Cardiac fibroblast (primary cell): ENCODE measurements around the gene VPS4A.
A peak's percentile ranks its signal among the peaks of the same experiment; 100 is the strongest.
"Not testable (repeated sequence)": the region's sequence is repeated elsewhere in the genome, so short reads cannot be mapped to it uniquely, and the experiment has no call there.

Source experiments
- DNase-seq, 2 donors: peaks; one replicate each; pipeline versions ENCODE4 v3.0.0 to v3.0.0-alpha.2; 2010; ENCODE audit warnings: low read depth in 2 of 2
- H3K4me3 ChIP-seq, 2 donors: replicated peaks in 1 of 2; 1 replicate in 1 of 2; 2 replicates in 1 of 2; pipeline ENCODE4 v1.5.1; 2011; ENCODE audit warnings: low read depth in 2 of 2, low read length in 2 of 2, mild to moderate bottlenecking in 2 of 2, moderate library complexity in 1 of 2
- TF ChIP-seq, protein P1 (sequence below): IDR thresholded peaks from one replicate; pipeline ENCODE4 v1.5.1; 2011; ENCODE audit warnings: low read depth, mild to moderate bottlenecking, low read length, inconsistent platforms

Gene VPS4A

DNA sequence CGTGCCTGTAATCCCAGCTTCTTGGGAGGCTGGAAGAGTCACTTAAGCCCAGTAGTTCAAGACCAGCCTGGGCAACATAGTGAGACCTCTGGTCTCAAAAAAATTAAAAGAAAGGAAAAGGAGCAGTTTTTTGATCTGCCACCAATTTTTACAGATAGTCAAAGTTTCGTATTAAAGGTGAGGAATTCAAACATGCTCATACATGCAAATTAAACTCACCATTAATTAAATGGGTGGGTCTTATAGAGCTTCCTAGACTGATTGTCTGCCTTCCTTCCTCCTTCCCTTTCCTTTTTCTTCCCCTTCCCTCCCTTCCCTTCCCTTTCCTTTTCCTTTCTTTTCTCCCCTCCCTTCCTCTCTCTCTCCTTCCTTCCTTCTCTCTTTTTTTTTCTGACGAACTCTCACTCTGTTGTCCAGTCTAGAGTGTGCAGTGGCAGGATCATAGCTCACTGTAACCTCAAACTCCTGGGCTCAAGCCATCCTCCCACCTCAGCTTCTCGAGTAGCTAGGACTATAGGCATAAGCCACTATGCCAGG lies 36.4 kb upstream of the VPS4A start:
- TF ChIP-seq, protein P1, sequence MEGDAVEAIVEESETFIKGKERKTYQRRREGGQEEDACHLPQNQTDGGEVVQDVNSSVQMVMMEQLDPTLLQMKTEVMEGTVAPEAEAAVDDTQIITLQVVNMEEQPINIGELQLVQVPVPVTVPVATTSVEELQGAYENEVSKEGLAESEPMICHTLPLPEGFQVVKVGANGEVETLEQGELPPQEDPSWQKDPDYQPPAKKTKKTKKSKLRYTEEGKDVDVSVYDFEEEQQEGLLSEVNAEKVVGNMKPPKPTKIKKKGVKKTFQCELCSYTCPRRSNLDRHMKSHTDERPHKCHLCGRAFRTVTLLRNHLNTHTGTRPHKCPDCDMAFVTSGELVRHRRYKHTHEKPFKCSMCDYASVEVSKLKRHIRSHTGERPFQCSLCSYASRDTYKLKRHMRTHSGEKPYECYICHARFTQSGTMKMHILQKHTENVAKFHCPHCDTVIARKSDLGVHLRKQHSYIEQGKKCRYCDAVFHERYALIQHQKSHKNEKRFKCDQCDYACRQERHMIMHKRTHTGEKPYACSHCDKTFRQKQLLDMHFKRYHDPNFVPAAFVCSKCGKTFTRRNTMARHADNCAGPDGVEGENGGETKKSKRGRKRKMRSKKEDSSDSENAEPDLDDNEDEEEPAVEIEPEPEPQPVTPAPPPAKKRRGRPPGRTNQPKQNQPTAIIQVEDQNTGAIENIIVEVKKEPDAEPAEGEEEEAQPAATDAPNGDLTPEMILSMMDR = no peak
- H3K4me3 ChIP-seq = no peak overlapping the region
- no peak for DNase-seq

GRCh38 chr16:69276148-69277115 lies 34.7 kb upstream of the VPS4A start:
- peak; percentile 98 for DNase-seq
- TF ChIP-seq, protein P1 = no peak

DNA sequence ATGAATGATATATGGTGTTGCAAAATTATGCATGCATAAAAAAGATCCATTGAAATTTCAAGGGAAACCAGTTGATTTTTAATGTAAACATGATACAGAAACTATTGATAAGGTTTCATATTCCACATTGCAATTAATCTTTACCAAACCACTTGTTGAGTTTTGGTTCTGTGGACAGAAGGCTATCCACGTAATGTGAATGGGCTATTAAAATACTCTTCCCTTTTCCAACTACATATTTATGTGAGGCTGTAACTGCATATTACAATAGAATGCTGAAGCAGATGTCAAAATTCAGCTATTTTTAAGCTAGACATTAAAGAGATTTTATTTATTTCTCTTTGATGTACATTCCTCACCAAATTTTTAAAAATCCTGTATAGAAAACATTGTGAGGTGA lies 33.7 kb upstream of the VPS4A start:
- no peak for DNase-seq
- H3K4me3 ChIP-seq = no peak overlapping the region
- TF ChIP-seq, protein P1 = no peak

More at GRCh38 chr16:69276148-69277115, 34.7 kb upstream of the VPS4A start:
- no peak overlapping the region for H3K4me3 ChIP-seq

DNA sequence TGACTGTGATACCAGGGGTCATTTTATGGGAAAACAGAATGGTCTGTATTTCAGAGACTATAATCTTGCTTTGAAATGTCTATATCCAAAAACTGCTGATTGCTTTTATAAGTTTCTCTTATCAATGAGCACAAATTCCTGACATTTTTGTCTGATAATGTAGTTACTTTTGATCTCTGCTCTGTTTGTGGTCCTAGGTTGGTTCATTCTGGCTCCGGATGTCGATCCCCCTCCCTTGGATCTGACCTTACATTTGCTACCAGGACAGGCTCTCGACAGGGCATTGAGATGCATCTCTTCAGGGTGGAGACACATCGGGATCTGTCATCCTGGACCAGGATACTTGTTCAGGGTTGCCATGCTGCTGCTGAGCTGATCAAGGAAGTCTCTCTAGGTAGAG lies 27.3 kb upstream of the VPS4A start:
- TF ChIP-seq, protein P1 = no peak
- no peak overlapping the region for H3K4me3 ChIP-seq
- DNase-seq = no peak

- no peak for DNase-seq
- no peak overlapping the region for H3K4me3 ChIP-seq
- TF ChIP-seq, protein P1 = no peak
These were observed 25.9 kb upstream of the VPS4A start for GRCh38 chr16:69285240-69285639.

DNA sequence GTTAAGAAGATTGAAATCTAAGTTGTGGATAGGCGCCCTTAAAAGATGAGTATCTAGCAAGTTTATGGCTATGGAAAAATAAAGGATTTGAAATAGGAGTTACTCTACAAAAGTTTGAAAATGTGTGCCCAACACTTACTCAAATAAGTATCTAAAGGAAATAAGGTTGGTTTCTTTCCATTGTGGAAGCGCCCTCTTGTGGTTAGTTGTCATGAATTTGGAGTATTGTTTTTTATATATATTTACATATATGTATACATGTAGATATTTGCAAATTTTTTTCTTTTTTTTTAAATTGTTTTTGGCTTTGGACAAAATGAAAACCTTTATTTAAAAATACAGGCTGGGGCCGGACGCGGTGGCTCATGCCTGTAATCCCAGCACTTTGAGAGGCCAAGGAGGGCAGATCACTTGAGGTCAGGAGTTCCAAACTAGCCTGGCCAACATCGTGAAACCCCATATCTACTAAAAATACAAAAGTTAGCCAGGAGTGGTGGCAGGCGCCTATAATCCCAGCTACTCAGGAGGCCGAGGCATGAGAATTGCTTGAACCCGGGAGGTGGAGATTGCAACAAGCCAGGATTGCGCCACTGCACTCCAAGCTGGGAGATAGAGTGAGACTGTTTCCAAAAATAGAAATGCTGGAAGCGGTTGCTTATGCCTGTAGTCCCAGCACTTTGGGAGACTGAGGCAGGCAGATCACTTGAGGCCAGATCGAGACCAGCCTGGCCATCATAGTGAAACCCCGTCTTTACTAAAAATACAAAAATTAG lies 24.0 kb upstream of the VPS4A start:
- TF ChIP-seq, protein P1 = peak; percentile 51
- peak; percentile 86 to 88 for DNase-seq
- no peak overlapping the region for H3K4me3 ChIP-seq

- H3K4me3 ChIP-seq, DNase-seq: not testable (repeated sequence)
These were observed 19.5 kb upstream of the VPS4A start for GRCh38 chr16:69291657-69292056.
